AG09309 (cell line): ENCODE measurements around the gene LAGE3.
"Not testable (repeated sequence)": the region's sequence is repeated elsewhere in the genome, so short reads cannot be mapped to it uniquely, and the experiment has no call there.

Source experiments
- DNase-seq: peaks from one replicate; pipeline ENCODE4 v3.0.0-alpha.2; 2010; ENCODE audit warnings: low read depth
- H3K4me3 ChIP-seq: 2 replicates; pipeline ENCODE4 v1.5.1; 2011; ENCODE audit warnings: mild to moderate bottlenecking, low read depth, low read length, moderate library complexity; ENCODE audit not compliant: control insufficient read depth
- CTCF ChIP-seq: IDR thresholded peaks from 2 replicates; pipeline ENCODE4 v1.5.1; 2011; ENCODE audit warnings: mild to moderate bottlenecking, low read depth, low read length, inconsistent platforms; ENCODE audit not compliant: insufficient read depth, control insufficient read depth; ENCODE audit errors: missing control alignments

Gene LAGE3

GRCh38 chrX:154508384-154508745 lies 29.3 kb upstream of the LAGE3 start:
- no peak overlapping the region for H3K4me3 ChIP-seq
- DNase-seq: no peak
- TF ChIP-seq CTCF: no peak

GRCh38 chrX:154507673-154508383 lies 28.7 kb upstream of the LAGE3 start:
- no peak for TF ChIP-seq CTCF
- no peak overlapping the region for H3K4me3 ChIP-seq
- DNase-seq: no peak

DNA sequence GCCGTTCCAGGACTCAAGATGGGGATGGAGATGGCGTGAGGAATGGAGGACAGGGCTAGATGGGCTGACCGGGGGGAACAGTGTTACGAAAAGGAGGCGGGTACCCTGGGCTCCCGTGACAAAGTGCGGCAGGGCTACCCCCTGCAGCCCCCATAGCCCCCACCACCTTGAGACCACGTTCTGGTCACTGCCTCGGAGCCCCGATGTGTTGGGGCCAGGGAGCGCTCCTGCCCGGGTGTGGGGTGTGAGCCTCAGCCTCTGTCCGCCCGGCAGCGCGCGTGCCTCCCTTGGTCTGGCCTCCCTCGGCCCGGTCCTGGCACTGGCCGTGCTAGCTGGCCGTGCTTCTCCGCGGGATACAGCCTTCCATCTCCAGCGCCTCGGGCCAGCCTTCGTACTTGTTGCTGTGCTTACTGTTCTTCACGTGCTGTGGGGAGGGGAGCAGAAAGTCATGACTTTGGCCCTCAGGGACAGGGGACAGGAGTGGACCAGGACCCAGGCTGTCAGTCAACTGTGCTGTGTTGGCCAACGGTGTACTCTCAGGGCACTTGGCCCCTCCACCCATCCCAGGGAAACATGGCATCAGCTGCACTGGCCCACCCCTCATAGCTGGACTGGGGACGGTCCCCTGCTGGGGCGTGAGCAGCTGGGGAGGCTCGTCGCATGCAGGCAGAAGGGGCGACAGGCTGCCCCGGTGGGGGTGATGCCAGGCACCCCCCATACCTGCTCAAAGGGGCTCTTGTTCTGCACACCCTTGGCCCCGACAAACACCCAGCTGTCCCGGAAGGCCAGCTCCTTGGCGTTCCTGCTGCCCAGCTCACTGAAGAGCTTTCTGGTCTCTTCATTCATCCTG lies 27.6 kb upstream of the LAGE3 start:
- TF ChIP-seq CTCF: no peak
- H3K4me3 ChIP-seq: no peak overlapping the region
- DNase-seq: no peak

- H3K4me3 ChIP-seq: no peak overlapping the region
- no peak for DNase-seq
- no peak for TF ChIP-seq CTCF
These were observed 26.7 kb upstream of the LAGE3 start for GRCh38 chrX:154505734-154506133.

DNA sequence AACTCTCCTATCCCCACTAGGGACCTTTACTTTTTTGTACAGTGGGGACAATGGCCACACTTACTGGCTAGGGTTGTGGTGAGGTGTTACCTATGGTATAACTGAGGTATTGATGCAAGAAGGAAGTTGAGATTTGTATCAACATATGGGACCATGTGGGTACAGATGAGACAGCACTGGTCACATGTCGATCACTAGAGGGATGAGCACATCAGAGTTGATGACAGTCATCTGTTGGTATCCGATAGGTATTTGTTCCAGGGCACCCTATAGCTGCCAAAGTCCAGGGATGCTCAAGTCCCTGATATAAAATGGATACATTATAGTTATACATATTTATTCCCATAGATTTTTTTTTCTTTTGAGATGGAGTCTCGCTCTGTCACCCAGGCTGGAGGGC lies 23.9 kb upstream of the LAGE3 start:
- no peak overlapping the region for H3K4me3 ChIP-seq
- no peak for DNase-seq
- no peak for TF ChIP-seq CTCF

DNA sequence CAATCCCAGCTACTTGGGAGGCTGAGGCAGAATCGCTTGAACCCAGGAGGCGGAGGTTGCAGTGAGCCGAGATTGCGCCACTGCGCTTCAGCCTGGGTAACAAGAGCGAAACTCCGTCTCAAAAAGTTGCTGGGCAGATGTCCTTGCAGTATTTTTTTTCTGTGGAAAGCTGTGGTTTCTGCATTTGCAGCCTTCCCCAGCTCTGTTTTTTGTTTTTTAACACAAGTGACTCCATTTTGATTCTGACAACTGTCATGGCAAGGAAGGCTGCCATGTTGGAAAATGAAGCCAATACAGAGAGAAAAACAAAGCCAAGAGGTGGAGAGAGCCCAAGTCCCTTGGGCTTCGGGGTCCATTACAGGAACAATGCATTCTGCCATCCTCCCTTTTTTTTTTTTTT lies 23.0 kb upstream of the LAGE3 start:
- no peak for TF ChIP-seq CTCF
- DNase-seq: no peak
- H3K4me3 ChIP-seq: no peak overlapping the region

DNA sequence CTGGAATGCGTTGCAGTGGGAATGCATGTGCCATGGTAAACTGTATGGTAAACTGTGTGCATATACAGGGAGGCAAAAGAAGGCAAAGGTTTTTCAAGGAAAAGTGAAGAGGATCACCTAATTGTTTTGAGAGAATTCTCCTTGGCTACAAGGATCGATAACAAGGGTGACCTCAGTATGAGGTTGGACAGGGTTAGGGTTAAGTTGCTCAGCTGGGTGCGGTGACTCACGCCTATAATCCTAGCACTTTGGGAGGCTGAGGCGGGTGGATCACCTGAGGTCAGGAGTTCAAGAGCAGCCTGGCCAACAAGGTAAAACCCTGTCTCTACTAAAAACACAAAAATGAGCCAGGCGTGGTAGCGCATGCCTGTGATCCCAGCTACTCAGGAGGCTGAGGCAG lies 22.3 kb upstream of the LAGE3 start:
- not testable (repeated sequence) for DNase-seq, H3K4me3 ChIP-seq

GRCh38 chrX:154496591-154497137 lies 17.6 kb upstream of the LAGE3 start:
- not testable (repeated sequence) for DNase-seq, H3K4me3 ChIP-seq
